GM19395 (cell line): ENCODE data around the gene PCDHGA3.
"Not testable (repeated sequence)": the region's sequence is repeated elsewhere in the genome, so short reads cannot be mapped to it uniquely, and the experiment has no call there.

Source experiments
- ATAC-seq: cut with Tn5 transposase; IDR thresholded peaks from one replicate; pipeline ENCODE4 v1.9.1; 2021; ENCODE audit warnings: mild to moderate bottlenecking, moderate library complexity; ENCODE audit not compliant: unreplicated experiment

The PCDHGA3 gene

DNA sequence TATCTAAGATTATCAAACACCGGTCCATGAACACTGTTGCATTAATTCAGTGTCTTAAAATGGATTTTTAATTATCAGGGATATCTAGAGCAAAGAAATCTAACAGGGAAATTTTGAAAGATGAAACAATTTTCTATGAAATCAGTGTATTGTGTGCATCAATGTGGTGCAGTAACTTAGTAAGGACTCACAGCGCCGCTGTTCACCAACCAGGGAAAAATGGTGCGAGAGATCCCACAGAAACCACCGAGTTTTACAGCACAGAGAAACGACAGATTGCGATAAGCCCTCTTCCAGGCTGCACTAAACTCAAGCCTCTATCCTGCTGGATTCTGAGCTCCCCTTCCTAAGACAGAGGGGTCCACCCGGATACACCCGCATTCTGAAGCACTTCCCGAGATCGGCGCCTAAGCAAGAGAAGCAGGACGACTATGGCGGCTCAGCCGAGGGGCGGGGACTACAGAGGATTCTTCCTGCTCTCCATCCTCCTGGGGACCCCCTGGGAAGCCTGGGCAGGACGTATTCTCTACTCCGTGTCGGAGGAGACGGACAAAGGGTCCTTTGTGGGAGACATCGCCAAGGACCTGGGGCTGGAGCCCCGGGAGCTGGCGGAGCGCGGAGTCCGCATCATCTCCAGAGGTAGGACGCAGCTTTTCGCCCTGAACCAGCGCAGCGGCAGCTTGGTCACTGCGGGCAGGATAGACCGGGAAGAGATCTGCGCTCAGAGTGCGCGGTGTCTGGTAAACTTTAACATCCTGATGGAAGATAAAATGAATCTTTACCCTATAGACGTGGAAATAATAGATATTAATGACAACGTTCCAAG, 39.1 kb downstream of the PCDHGA3 start, which contains the start of gene PCDHGA7:
Gene PCDHGA7, plus strand, starts transcription at position 274 of the 826 bp plus-strand sequence. Its CDS starts 158 bp downstream, at position 432.
- no peak for ATAC-seq

DNA sequence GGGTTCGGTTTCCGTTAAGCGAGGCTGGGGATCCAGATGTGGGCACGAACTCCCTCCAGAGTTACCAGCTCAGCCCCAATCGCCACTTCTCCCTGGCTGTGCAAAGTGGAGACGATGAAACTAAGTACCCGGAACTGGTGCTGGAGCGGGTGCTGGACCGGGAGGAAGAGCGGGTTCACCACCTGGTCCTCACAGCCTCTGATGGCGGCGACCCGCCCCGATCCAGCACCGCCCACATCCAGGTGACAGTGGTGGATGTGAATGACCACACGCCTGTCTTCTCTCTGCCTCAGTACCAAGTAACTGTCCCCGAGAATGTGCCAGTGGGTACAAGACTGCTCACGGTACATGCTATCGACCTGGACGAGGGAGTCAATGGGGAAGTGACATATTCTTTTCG, 39.7 kb downstream of the PCDHGA3 start:
- no peak for ATAC-seq

DNA sequence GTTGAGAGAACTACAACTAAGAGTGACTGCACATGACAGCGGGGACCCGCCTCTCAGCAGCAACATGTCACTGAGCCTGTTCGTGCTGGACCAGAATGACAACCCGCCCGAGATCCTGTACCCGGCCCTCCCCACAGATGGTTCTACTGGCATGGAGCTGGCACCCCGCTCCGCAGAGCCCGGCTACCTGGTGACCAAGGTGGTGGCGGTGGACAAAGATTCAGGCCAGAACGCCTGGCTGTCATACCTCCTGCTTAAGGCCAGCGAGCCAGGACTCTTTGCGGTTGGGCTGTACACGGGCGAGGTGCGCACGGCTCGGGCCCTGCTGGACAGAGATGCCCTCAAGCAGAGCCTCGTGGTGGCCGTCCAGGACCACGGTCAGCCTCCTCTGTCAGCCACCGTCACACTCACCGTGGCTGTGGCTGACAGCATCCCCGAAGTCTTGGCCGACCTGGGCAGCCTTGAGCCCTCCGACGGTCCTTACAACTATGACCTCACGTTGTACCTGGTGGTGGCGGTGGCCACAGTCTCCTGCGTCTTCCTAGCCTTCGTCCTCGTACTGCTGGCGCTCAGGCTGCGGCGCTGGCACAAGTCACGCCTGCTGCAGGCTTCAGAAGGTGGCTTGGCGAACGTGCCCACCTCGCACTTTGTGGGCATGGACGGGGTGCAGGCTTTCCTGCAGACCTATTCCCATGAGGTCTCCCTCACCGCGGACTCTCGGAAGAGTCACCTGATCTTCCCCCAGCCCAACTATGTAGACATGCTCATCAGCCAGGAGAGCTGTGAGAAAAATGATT, 41.0 kb downstream of the PCDHGA3 start:
- no peak for ATAC-seq

DNA sequence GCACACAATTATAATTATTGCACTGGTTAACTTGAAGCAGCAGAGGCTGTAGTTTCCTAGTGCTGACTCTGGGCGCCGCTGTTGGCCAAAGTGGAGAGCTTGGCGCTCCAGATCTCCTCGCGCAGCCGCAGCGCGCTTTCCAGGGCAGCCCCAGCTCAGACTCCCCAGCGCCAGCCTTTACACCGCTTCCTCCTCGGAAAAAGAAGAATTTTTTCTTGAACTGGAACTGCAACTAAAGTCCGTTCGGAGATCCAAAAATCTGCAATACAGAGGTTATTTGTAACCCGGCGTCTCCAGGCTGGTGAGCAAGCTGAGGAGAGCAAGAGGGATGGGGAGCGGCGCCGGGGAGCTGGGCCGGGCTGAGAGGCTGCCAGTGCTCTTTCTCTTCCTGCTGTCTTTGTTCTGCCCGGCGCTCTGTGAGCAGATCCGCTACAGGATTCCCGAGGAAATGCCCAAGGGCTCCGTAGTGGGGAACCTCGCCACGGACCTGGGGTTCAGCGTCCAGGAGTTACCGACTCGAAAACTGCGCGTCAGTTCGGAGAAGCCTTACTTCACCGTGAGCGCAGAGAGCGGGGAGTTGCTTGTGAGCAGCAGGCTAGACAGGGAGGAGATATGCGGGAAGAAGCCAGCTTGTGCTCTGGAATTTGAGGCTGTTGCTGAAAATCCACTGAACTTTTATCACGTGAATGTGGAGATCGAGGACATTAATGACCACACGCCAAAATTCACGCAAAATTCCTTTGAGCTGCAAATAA, 44.1 kb downstream of the PCDHGA3 start, which contains the start of gene PCDHGB4:
Gene PCDHGB4, plus strand, starts transcription at position 142 of the 755 bp plus-strand sequence. Its CDS starts 187 bp downstream, at position 329.
- peak; percentile 83 for ATAC-seq

DNA sequence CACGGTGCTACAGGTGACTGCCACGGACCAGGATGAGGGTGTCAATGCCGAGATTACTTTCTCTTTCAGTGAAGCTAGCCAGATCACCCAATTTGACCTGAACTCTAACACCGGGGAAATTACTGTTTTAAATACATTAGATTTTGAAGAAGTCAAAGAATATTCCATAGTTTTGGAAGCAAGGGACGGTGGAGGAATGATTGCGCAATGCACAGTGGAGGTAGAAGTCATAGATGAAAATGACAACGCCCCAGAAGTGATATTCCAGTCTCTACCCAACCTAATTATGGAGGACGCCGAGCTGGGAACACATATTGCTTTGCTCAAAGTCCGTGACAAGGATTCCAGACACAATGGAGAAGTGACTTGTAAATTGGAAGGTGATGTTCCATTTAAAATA, 45.0 kb downstream of the PCDHGA3 start:
- ATAC-seq = no peak

DNA sequence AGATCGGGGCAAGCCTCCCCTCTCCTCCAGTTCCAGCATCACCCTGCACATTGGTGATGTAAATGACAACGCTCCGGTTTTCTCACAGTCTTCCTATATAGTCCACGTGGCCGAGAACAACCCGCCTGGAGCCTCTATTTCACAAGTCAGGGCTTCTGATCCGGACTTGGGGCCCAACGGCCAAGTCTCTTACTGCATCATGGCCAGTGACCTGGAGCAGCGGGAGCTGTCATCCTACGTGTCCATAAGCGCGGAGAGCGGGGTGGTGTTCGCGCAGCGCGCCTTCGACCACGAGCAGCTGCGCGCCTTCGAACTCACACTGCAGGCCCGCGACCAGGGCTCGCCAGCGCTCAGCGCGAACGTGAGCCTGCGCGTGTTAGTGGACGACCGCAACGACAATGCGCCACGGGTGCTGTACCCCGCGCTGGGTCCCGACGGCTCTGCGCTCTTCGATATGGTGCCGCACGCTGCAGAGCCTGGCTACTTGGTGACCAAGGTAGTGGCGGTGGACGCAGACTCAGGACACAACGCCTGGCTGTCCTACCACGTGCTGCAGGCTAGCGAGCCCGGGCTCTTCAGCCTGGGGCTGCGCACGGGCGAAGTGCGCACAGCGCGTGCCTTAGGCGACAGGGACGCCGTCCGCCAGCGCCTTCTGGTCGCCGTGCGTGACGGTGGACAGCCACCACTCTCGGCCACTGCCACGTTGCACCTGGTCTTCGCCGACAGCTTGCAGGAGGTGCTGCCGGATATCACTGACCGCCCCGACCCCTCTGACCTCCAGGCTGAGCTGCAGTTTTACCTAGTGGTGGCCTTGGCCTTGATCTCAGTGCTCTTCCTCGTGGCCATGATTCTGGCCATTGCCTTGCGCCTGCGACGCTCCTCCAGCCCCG, 45.8 kb downstream of the PCDHGA3 start:
- ATAC-seq = no peak

DNA sequence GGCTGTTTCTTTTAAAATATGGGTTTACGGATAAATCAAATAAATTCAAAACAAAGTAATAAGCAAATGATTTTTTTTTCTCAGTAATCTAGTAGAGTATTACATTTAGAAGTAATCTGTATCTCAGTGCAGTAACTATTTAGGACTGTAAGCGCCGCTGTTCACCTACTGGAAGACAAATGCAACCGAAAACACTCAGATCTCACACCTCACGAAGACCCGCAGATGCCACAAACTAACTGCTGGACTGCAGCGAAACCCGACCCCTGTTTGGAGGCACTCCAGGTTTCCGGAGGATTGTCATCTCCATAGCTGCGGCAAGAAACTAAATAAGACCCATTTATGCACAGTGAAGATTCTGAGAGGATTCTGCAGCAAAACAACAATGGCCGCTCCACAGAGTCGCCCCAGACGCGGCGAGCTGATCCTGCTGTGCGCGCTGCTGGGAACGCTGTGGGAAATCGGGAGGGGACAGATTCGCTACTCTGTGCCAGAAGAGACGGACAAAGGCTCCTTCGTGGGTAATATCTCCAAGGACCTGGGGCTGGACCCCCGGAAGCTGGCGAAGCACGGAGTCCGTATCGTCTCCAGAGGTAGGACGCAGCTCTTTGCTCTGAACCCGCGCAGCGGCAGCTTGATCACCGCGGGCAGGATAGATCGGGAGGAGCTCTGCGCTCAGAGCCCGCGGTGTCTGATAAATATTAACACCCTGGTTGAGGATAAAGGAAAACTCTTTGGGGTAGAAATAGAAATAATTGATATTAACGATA, 49.0 kb downstream of the PCDHGA3 start, which contains the start of gene PCDHGA8:
Gene PCDHGA8, plus strand, starts transcription at position 205 of the 770 bp plus-strand sequence. Its CDS starts 181 bp downstream, at position 386.
- ATAC-seq = no peak

DNA sequence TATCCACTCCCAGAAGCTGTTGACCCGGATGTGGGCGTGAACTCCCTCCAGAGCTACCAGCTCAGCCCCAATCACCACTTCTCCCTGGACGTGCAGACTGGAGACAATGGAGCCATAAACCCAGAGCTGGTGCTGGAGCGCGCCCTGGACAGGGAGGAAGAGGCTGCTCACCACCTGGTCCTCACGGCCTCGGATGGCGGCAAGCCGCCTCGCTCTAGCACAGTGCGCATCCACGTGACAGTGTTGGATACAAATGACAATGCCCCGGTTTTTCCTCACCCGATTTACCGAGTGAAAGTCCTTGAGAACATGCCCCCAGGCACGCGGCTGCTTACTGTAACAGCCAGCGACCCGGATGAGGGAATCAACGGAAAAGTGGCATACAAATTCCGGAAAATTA, 49.6 kb downstream of the PCDHGA3 start:
- ATAC-seq = no peak

DNA sequence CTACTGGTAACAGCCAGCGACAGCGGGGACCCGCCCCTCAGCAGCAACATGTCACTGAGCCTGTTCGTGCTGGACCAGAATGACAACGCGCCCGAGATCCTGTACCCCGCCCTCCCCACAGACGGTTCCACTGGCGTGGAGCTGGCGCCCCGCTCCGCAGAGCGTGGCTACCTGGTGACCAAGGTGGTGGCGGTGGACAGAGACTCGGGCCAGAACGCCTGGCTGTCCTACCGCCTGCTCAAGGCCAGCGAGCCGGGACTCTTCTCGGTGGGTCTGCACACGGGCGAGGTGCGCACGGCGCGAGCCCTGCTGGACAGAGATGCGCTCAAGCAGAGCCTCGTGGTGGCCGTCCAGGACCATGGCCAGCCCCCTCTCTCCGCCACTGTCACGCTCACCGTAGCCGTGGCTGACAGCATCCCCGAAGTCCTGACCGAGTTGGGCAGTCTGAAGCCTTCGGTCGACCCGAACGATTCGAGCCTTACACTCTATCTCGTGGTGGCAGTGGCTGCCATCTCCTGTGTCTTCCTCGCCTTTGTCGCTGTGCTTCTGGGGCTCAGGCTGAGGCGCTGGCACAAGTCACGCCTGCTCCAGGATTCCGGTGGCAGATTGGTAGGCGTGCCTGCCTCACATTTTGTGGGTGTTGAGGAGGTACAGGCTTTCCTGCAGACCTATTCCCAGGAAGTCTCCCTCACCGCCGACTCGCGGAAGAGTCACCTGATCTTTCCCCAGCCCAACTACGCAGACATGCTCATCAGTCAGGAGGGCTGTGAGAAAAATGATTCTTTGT, 51.0 kb downstream of the PCDHGA3 start:
- not testable (repeated sequence) for ATAC-seq
